K562 (cell line): ENCODE data around the gene EPB41L4B. TPM values are rescaled to one million over a fixed set of nuclear protein-coding genes. Genes with fewer than 3 reads are reported as not detected.
A peak's percentile ranks its signal among the peaks of the same experiment; 100 is the strongest.

Experiments used
- ATAC-seq: fragments of 200-7000 bp; cut with Tn5 transposase; 3 replicates; pipeline ENCODE4 v1.9.1; 2020; ENCODE audit warnings: moderate library complexity
- BruUV-seq: library from RNA; stranded (reverse); fragments of 400-500 nt; replicated peaks from 2 replicates; lab custom pipeline; 2021; lab: Mats Ljungman, UMichigan
- CTCF ChIA-PET: fragments of 300-600 bp; formaldehyde crosslinking; extraction: SDS; loops from one replicate; lab custom pipeline; 2021; ENCODE audit warnings: low intra/inter-chr PET ratio; lab: Yijun Ruan, JAX
- POLR2A ChIA-PET: fragments of 300-600, 350-650 bp; sonication (Branson Sonifier 250); formaldehyde crosslinking; extraction: SDS; loops from one replicate; lab custom pipeline; 2021; ENCODE audit warnings: antibody characterized with exemption, inconsistent platforms; lab: Yijun Ruan, JAX
- DNase-seq, 4 experiments: peaks; one replicate each; pipeline versions ENCODE4 v3.0.0 to v3.0.0-alpha.2; 2011 to 2018; ENCODE audit warnings: low spot score in 3 of 4, mixed read lengths in 3 of 4; ENCODE audit errors: extremely low read depth in 1 of 4
- FAIRE-seq: peaks from 2 replicates; lab custom pipeline; 2011; peaks lifted over from hg19 to GRCh38; lab: Jason Lieb, UNC
- H2AFZ ChIP-seq: 2 replicates; pipeline ENCODE4 v1.6.0; 2011; ENCODE audit warnings: low read depth, low read length, control low read depth, inconsistent platforms
- H3K27ac ChIP-seq: fragments of 200-600 bp; 3 replicates; pipeline ENCODE4 v1.8.0; 2011; ENCODE audit warnings: low read depth, mild to moderate bottlenecking, control low read depth, inconsistent platforms, low read length, moderate library complexity, mixed read lengths; ENCODE audit errors: extremely low read depth
- H3K27me3 ChIP-seq, 2 experiments: fragments of 300-600 bp in 1 of 2; 2 replicates in 1 of 2; 3 replicates in 1 of 2; pipeline versions ENCODE4 v1.6.0 to v1.8.0; 2011; ENCODE audit warnings: inconsistent platforms in 2 of 2, low read length in 2 of 2, mild to moderate bottlenecking in 1 of 2, mixed read lengths in 1 of 2, moderate library complexity in 1 of 2; ENCODE audit not compliant: control insufficient read depth in 2 of 2, insufficient read depth in 2 of 2
- H3K36me3 ChIP-seq: fragments of 300-600 bp; 3 replicates; pipeline ENCODE4 v1.8.0; 2011; ENCODE audit warnings: mild to moderate bottlenecking, low read length, inconsistent platforms; ENCODE audit not compliant: control insufficient read depth, insufficient read depth
- H3K4me1 ChIP-seq, 2 experiments: fragments of 200-600 bp in 1 of 2; replicated peaks in 1 of 2; 2 replicates in 1 of 2; 3 replicates in 1 of 2; pipeline versions ENCODE4 v1.5.1 to v1.8.0; 2011; ENCODE audit warnings: inconsistent platforms in 2 of 2, low read length in 2 of 2, mild to moderate bottlenecking in 1 of 2, mixed read lengths in 1 of 2, moderate library complexity in 1 of 2; ENCODE audit not compliant: control insufficient read depth in 2 of 2, insufficient read depth in 2 of 2
- H3K4me2 ChIP-seq: 2 replicates; pipeline ENCODE4 v1.6.1; 2011; ENCODE audit warnings: low read length, control low read depth, inconsistent platforms, mixed read lengths; ENCODE audit not compliant: insufficient read depth
- H3K4me3 ChIP-seq: fragments of 200-600 bp; sonication (generic), shearing (Covaris generic); 2 replicates; pipeline ENCODE4 v1.5.1; 2016; ENCODE audit warnings: control low read depth, inconsistent platforms
- H3K79me2 ChIP-seq: fragments of 200-600 bp; 3 replicates; pipeline ENCODE4 v1.8.0; 2011; ENCODE audit warnings: low read length, inconsistent platforms; ENCODE audit not compliant: control insufficient read depth, insufficient read depth
- H3K9ac ChIP-seq, 2 experiments: 2 replicates each; pipeline versions ENCODE4 v1.6.0 to v1.6.1; 2011; ENCODE audit warnings: low read depth in 2 of 2, low read length in 2 of 2, control low read depth in 1 of 2, inconsistent platforms in 1 of 2, mild to moderate bottlenecking in 1 of 2, mixed read lengths in 1 of 2; ENCODE audit not compliant: insufficient read depth in 1 of 2
- H3K9me1 ChIP-seq: one replicate; pipeline ENCODE4 v1.6.0; 2011; ENCODE audit warnings: inconsistent platforms, mild to moderate bottlenecking, low read length, moderate library complexity; ENCODE audit not compliant: control insufficient read depth, insufficient read depth
- H3K9me3 ChIP-seq: replicated peaks from 2 replicates; pipeline ENCODE4 v1.5.1; 2011; ENCODE audit warnings: low read depth, low read length, inconsistent platforms; ENCODE audit not compliant: control insufficient read depth, insufficient read depth
- H4K20me1 ChIP-seq: replicated peaks from 2 replicates; pipeline ENCODE4 v1.6.1; 2011; ENCODE audit warnings: low read length, inconsistent platforms, mixed read lengths; ENCODE audit not compliant: control insufficient read depth, insufficient read depth
- SIRT6 ChIP-seq: IDR thresholded peaks from one replicate; pipeline ENCODE4 v1.6.1; 2012; ENCODE audit warnings: low read depth, mild to moderate bottlenecking, control low read depth, inconsistent platforms, low read length, moderate library complexity
- SOX6 ChIP-seq: fragments of 450-650 bp; IDR thresholded peaks from 2 replicates; pipeline ENCODE4 v1.6.1; 2014; ENCODE audit warnings: mild to moderate bottlenecking
- TSC22D4 ChIP-seq: fragments of 450-650 bp; IDR thresholded peaks from 2 replicates; pipeline ENCODE4 v1.6.1; 2016; ENCODE audit warnings: missing genetic modification characterization, missing biosample characterization, control low read depth
- ZNF217 ChIP-seq: sonication (generic); formaldehyde crosslinking; IDR thresholded peaks from 2 replicates; pipeline ENCODE4 v1.8.0; 2022; ENCODE audit warnings: mild to moderate bottlenecking, missing genetic modification reagents
- WGBS: fragments of 100-300 bp; shearing (Covaris generic); methylation state at CpG from one replicate; pipeline ENCODE4 v1.1.6; 2016; ENCODE audit warnings: low coverage, mixed read lengths; ENCODE audit not compliant: insufficient coverage; ENCODE audit errors: missing lambda C conversion rate; 5-methylcytosine and 5-hydroxymethylcytosine counted together
- in situ Hi-C: fragments of 300-500 bp; cut with MboI; formaldehyde crosslinking; loops from 4 replicates; pipeline ENCODE4 v1.15.0; 2018; ENCODE audit warnings: inconsistent platforms, mixed read lengths
- intact Hi-C: fragments of 100-400 bp; cut with micrococcal nuclease; formaldehyde crosslinking; loops from 2 replicates; pipeline ENCODE4 v1.14.2; 2022
- polyA plus RNA-seq, 8 experiments: library from polyadenylated mRNA; depleted of rRNA in 4 of 8; stranded (reverse) in 5 of 8; unstranded in 3 of 8; fragments of >200 nt; fragmentation: Nextera tagmentation in 2 of 8; fragmentation: Illumina TruSeq in 1 of 8; extraction: Ambion mirVana in 2 of 8; extraction: Trizol in 1 of 8; gene quantifications; 2 replicates each; pipeline versions ENCODE4 v1.2.1 to v1.2.3, GENCODE V29; 2011 to 2014; ENCODE audit warnings: inconsistent platforms in 1 of 8, missing spikeins in 1 of 8
- total RNA-seq, 7 experiments: library from RNA; depleted of rRNA in 6 of 7; stranded (reverse); fragments of >200 nt in 6 of 7; fragmentation: Illumina TruSeq in 2 of 7; extraction: Trizol in 2 of 7; gene quantifications; 2 replicates each; pipeline versions ENCODE4 v1.2.1 to v1.2.3, GENCODE V29; 2011 to 2021; ENCODE audit warnings: low replicate concordance in 1 of 7

EPB41L4B gene
- total and polyA plus RNA-seq, 9 of the 15 experiments (the other 6 are each of a cell fraction or from before 2014, with no cell fraction given), result 0.09 to 0.38 (median 0.21) TPM

DNA sequence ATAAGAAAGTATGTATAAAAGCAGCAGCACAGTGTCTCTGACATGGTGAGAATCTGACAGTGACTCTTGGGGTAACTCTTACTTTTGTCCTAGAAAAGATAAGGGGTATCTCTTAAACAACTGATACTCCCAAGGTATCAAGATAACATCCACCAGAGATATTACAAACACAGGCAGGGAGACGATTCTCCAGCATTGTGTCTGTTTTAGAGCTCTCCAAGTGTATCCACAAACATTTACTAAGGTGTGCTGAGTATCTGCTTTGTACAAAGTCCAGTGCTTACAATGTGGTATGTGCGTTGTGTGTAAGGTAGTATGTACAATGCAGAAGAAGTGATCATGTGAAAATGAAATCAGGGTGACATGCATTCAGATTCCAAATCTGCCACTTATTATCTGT, 196.7 kb downstream of the EPB41L4B start:
- Histone ChIP-seq H4K20me1 (no peaks in the 10 kb centered on the region; the same call in 1 of the 2 replicates), H2AFZ (peak overlapping the region; percentile 88), H3K79me2 (peaks cover 9% of the 10 kb centered on the region), H3K9me1 (no peaks in the 10 kb centered on the region), H3K9me3 (no peaks in the 10 kb centered on the region), H3K9ac (peak overlapping the region in 1 of 2 experiments; percentile 56; a peak in 2 of 4 replicates), H3K27me3 (no peaks in the 10 kb centered on the region), H3K4me1 (peaks cover 28 to 40% of the 10 kb centered on the region in 2 experiments), H3K27ac (peak overlapping the region; percentile 87; the same call in 1 of the 3 replicates)
- ChIA-PET CTCF (no interaction called here), POLR2A (interaction anchor here (0.6 to 2.4 kb wide), 3 partner anchors 13 to 90 kb away, joined by 3 to 7 read pairs (median 3); no protein-coding TSS in a partner anchor)
- DNase-seq, result no peak
- in situ Hi-C loops (no loop called here), intact Hi-C loops (loop anchor here (1.0 kb wide), 1 partner anchor 8 kb away; no protein-coding TSS in a partner anchor)
- no TSS peak for BruUV-seq
- TF ChIP-seq SIRT6 (no peak), SOX6 (0 out of 2 replicates have a peak, but pooled peaks have one; percentile 30), TSC22D4 (no peak), ZNF217 (no peak)
- TF ChIP-seq, all 486 proteins: peak for 1
- Histone ChIP-seq H3K36me3 (no peaks in the 10 kb centered on the region), H3K4me2 (peak overlapping the region; percentile 69; the same call in 1 of the 2 replicates), H3K4me3 (no peak overlapping the region)
- FAIRE-seq (no peak), ATAC-seq (no peak)
- WGBS, result 29% methylated on average over 2 of the region's 2 CpGs
